Peyer's patch (tissue), 4 donors: Measurements from ENCODE around the gene CTU1. TPM values are rescaled to one million over a fixed set of nuclear protein-coding genes. Genes with fewer than 3 reads are reported as not detected.

Experiments used
- DNase-seq, 3 donors: peaks; one replicate each; pipeline ENCODE4 v3.0.0-alpha.2; 2017 to 2019
- H3K27ac ChIP-seq, 4 donors: fragments of 200-600 bp; sonication (generic); one replicate each; pipeline ENCODE4 v1.5.1; 2016 to 2019
- H3K27me3 ChIP-seq, 2 donors: fragments of 200-600 bp; sonication (generic); one replicate each; pipeline ENCODE4 v1.5.1; 2019
- H3K36me3 ChIP-seq, 3 donors: fragments of 200-600 bp; sonication (generic); one replicate each; pipeline ENCODE4 v1.5.1; 2016 to 2019
- H3K4me1 ChIP-seq, 4 donors: fragments of 200-600 bp; sonication (generic); one replicate each; pipeline ENCODE4 v1.5.1; 2016 to 2019
- H3K4me3 ChIP-seq, 4 donors: fragments of 200-600 bp; sonication (generic); 1 replicate in 3 of 4; 2 replicates in 1 of 4; pipeline ENCODE4 v1.5.1; 2016 to 2019; ENCODE audit warnings: mild to moderate bottlenecking in 1 of 4
- H3K9me3 ChIP-seq, 4 donors: fragments of 200-600 bp; sonication (generic); one replicate each; pipeline ENCODE4 v1.5.1; 2016 to 2019; ENCODE audit warnings: mild to moderate bottlenecking in 1 of 4
- CTCF ChIP-seq, 6 experiments: fragments of 450-650 bp in 4 of 6; fragments of 200-600 bp in 2 of 6; sonication (generic) in 1 of 6; IDR thresholded peaks; one replicate each; pipeline ENCODE4 v1.5.1; 2017 to 2019; ENCODE audit warnings: antibody characterized with exemption in 6 of 6, mild to moderate bottlenecking in 3 of 6, moderate library complexity in 1 of 6
- POLR2A ChIP-seq, 2 donors: fragments of 450-650 bp; IDR thresholded peaks; one replicate each; pipeline ENCODE4 v1.5.1; 2017; ENCODE audit warnings: antibody characterized with exemption in 2 of 2, mild to moderate bottlenecking in 2 of 2, moderate library complexity in 2 of 2
- total RNA-seq, 4 donors: library from RNA; depleted of rRNA; stranded (reverse); fragments of >200 nt; gene quantifications; one replicate each; pipeline ENCODE4 v1.1.0, GENCODE V29; 2016

Gene CTU1
- total RNA-seq, 4 donors from 2014 or later = 4.4 to 10.0 (median 6.5) TPM

GRCh38 chr19:51093101-51093500 lies 15.1 kb downstream of the CTU1 start:
- DNase-seq = no peak
- Histone ChIP-seq H3K36me3 (peaks cover 0 to 5% (median 0%) of the 10 kb centered on the region in 3 donors), H3K9me3 (no peaks in the 10 kb centered on the region), H3K4me3 (no peak overlapping the region), H3K27me3 (no peaks in the 10 kb centered on the region), H3K4me1 (no peaks in the 10 kb centered on the region), H3K27ac (no peak overlapping the region)
- no peak for TF ChIP-seq POLR2A (IDR thresholded peaks at IDR 0.05)

GRCh38 chr19:51091895-51092873 lies 16.0 kb downstream of the CTU1 start:
- no peak overlapping the region for H3K27ac ChIP-seq
- no peaks in the 10 kb centered on the region for H3K36me3 ChIP-seq
- H3K4me3 ChIP-seq = no peak overlapping the region
- H3K27me3 ChIP-seq = no peaks in the 10 kb centered on the region
- TF ChIP-seq CTCF (IDR thresholded peaks at IDR 0.05) (no peak), POLR2A (IDR thresholded peaks at IDR 0.05) (no peak)
- H3K9me3 ChIP-seq = no peaks in the 10 kb centered on the region
- no peaks in the 10 kb centered on the region for H3K4me1 ChIP-seq
- no peak for DNase-seq

- Histone ChIP-seq H3K4me1 (no peaks in the 10 kb centered on the region), H3K36me3 (no peaks in the 10 kb centered on the region), H3K27ac (no peak overlapping the region), H3K9me3 (no peaks in the 10 kb centered on the region), H3K27me3 (no peaks in the 10 kb centered on the region), H3K4me3 (no peak overlapping the region)
- TF ChIP-seq CTCF (IDR thresholded peaks at IDR 0.05) = no peak
- DNase-seq = no peak
These were observed 17.1 kb downstream of the CTU1 start for GRCh38 chr19:51091126-51091525.

GRCh38 chr19:51090471-51090870 lies 17.7 kb downstream of the CTU1 start:
- DNase-seq = no peak
- Histone ChIP-seq H3K9me3 (no peaks in the 10 kb centered on the region), H3K36me3 (no peaks in the 10 kb centered on the region), H3K4me1 (no peaks in the 10 kb centered on the region), H3K4me3 (no peak overlapping the region), H3K27ac (no peak overlapping the region), H3K27me3 (no peaks in the 10 kb centered on the region)
- TF ChIP-seq POLR2A (IDR thresholded peaks at IDR 0.05) (no peak), CTCF (IDR thresholded peaks at IDR 0.05) (no peak)

- Histone ChIP-seq H3K27ac (no peak overlapping the region), H3K9me3 (no peaks in the 10 kb centered on the region), H3K27me3 (no peaks in the 10 kb centered on the region), H3K36me3 (no peaks in the 10 kb centered on the region), H3K4me3 (no peak overlapping the region), H3K4me1 (no peaks in the 10 kb centered on the region)
- no peak for DNase-seq
- TF ChIP-seq POLR2A (IDR thresholded peaks at IDR 0.05) (no peak), CTCF (IDR thresholded peaks at IDR 0.05) (no peak)
These were observed 18.4 kb downstream of the CTU1 start for GRCh38 chr19:51089786-51090185.

- no peaks in the 10 kb centered on the region for H3K27me3 ChIP-seq
- DNase-seq = no peak
- no peak overlapping the region for H3K4me3 ChIP-seq
- H3K9me3 ChIP-seq = no peaks in the 10 kb centered on the region
- TF ChIP-seq CTCF (IDR thresholded peaks at IDR 0.05) = no peak
- no peak overlapping the region for H3K27ac ChIP-seq
- H3K4me1 ChIP-seq = no peaks in the 10 kb centered on the region
- no peaks in the 10 kb centered on the region for H3K36me3 ChIP-seq
These were observed 21.9 kb downstream of the CTU1 start for GRCh38 chr19:51086153-51086850.
